ENCODE measurements around the gene ATOH7.

DNA sequence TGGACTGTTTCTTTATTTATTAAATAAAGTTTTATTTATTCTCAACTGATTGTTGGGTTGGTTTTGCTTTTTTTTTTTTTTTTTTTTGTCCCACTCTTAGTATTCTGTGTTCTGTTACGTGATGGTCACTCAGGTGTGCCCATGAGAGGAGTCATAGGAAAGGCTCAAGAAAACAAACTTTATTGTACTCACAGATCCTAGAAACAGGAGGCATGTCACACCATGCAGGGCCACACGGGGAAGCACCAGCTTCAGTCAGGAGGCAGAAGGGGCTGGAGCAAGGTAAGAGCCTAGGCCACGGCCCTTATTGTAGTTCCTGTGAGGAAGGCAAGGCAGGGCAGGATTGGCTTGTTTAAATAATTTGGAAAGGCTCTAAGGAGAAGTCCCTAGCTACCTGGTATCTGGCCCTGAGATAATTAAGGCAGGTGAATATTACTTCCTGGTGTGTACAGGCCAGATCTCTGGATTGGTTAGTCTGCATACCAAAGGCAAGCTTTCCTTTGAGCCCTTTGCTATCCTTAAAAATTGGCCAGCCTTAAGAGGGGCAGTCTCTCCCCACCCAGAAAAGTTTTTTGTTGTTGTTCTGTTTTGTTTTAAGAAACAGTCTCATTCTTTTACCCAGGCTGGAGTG, 8.3 kb downstream of the ATOH7 start:
- TF ChIP-seq, protein P1, sequence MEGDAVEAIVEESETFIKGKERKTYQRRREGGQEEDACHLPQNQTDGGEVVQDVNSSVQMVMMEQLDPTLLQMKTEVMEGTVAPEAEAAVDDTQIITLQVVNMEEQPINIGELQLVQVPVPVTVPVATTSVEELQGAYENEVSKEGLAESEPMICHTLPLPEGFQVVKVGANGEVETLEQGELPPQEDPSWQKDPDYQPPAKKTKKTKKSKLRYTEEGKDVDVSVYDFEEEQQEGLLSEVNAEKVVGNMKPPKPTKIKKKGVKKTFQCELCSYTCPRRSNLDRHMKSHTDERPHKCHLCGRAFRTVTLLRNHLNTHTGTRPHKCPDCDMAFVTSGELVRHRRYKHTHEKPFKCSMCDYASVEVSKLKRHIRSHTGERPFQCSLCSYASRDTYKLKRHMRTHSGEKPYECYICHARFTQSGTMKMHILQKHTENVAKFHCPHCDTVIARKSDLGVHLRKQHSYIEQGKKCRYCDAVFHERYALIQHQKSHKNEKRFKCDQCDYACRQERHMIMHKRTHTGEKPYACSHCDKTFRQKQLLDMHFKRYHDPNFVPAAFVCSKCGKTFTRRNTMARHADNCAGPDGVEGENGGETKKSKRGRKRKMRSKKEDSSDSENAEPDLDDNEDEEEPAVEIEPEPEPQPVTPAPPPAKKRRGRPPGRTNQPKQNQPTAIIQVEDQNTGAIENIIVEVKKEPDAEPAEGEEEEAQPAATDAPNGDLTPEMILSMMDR (IDR thresholded peaks at IDR 0.05; ENCODE audit: poor library complexity, severe bottlenecking), result no peak
- TF ChIP-seq POLR2AphosphoS5 (IDR thresholded peaks at IDR 0.05) (no peak), RAD21 (conservative IDR thresholded peaks at IDR 0.05) (no peak)
- TF ChIP-seq, protein P2, sequence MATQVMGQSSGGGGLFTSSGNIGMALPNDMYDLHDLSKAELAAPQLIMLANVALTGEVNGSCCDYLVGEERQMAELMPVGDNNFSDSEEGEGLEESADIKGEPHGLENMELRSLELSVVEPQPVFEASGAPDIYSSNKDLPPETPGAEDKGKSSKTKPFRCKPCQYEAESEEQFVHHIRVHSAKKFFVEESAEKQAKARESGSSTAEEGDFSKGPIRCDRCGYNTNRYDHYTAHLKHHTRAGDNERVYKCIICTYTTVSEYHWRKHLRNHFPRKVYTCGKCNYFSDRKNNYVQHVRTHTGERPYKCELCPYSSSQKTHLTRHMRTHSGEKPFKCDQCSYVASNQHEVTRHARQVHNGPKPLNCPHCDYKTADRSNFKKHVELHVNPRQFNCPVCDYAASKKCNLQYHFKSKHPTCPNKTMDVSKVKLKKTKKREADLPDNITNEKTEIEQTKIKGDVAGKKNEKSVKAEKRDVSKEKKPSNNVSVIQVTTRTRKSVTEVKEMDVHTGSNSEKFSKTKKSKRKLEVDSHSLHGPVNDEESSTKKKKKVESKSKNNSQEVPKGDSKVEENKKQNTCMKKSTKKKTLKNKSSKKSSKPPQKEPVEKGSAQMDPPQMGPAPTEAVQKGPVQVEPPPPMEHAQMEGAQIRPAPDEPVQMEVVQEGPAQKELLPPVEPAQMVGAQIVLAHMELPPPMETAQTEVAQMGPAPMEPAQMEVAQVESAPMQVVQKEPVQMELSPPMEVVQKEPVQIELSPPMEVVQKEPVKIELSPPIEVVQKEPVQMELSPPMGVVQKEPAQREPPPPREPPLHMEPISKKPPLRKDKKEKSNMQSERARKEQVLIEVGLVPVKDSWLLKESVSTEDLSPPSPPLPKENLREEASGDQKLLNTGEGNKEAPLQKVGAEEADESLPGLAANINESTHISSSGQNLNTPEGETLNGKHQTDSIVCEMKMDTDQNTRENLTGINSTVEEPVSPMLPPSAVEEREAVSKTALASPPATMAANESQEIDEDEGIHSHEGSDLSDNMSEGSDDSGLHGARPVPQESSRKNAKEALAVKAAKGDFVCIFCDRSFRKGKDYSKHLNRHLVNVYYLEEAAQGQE (IDR thresholded peaks at IDR 0.05; ENCODE audit: borderline replicate concordance), result no peak
